GM18868 (cell line): Measurements from ENCODE around the gene FOXS1.
"Not testable (repeated sequence)": the region's sequence is repeated elsewhere in the genome, so short reads cannot be mapped to it uniquely, and the experiment has no call there.

Experiments
- ATAC-seq: cut with Tn5 transposase; IDR thresholded peaks from one replicate; pipeline ENCODE4 v1.9.1; 2021; ENCODE audit warnings: mild to moderate bottlenecking, moderate library complexity; ENCODE audit not compliant: unreplicated experiment

The FOXS1 gene

GRCh38 chr20:31824125-31824485 is 21.3 kb downstream of the FOXS1 start:
- ATAC-seq, result no peak

- no peak for ATAC-seq
Measured at GRCh38 chr20:31823360-31824124, 21.9 kb downstream of the FOXS1 start.

- peak; percentile 69 for ATAC-seq
Measured at GRCh38 chr20:31822421-31823330, 22.7 kb downstream of the FOXS1 start.

- ATAC-seq, result no peak
Measured at GRCh38 chr20:31821427-31821826, 24.0 kb downstream of the FOXS1 start.

GRCh38 chr20:31820228-31820627 is 25.2 kb downstream of the FOXS1 start:
- ATAC-seq, result no peak

- no peak for ATAC-seq
Measured at GRCh38 chr20:31819083-31819784, 26.2 kb downstream of the FOXS1 start, which contains the start of gene MYLK2. MYLK2 (plus strand) TSS chr20:31819356; CDS start chr20:31819581, 225 bp downstream.

- no peak for ATAC-seq
Measured at GRCh38 chr20:31818376-31818908, 27.0 kb downstream of the FOXS1 start.

- no peak for ATAC-seq
Measured at GRCh38 chr20:31817461-31817860, 27.9 kb downstream of the FOXS1 start.

GRCh38 chr20:31816221-31816620 is 29.2 kb downstream of the FOXS1 start:
- ATAC-seq, result no peak

- ATAC-seq, result no peak
Measured at GRCh38 chr20:31815408-31816188, 29.8 kb downstream of the FOXS1 start.

GRCh38 chr20:31814142-31814541 is 31.3 kb downstream of the FOXS1 start:
- ATAC-seq, result not testable (repeated sequence)

GRCh38 chr20:31813611-31814010 is 31.8 kb downstream of the FOXS1 start:
- no peak for ATAC-seq

- no peak for ATAC-seq
Measured at GRCh38 chr20:31811796-31812728, 33.3 kb downstream of the FOXS1 start.

GRCh38 chr20:31811198-31811597 is 34.2 kb downstream of the FOXS1 start:
- ATAC-seq, result no peak

- no peak for ATAC-seq
Measured at GRCh38 chr20:31809661-31810060, 35.7 kb downstream of the FOXS1 start.

- no peak for ATAC-seq
Measured at GRCh38 chr20:31808481-31808880, 36.9 kb downstream of the FOXS1 start.

- no peak for ATAC-seq
Measured at GRCh38 chr20:31806564-31807355, 38.6 kb downstream of the FOXS1 start.

- ATAC-seq, result no peak
Measured at GRCh38 chr20:31803552-31804291, 41.7 kb downstream of the FOXS1 start.
